Measurements from ENCODE around the gene FLYWCH1.
A peak's percentile ranks its signal among the peaks of the same experiment; 100 is the strongest.

The FLYWCH1 gene

GRCh38 chr16:2898831-2899563 lies 12.7 kb upstream of the FLYWCH1 start:
- no peak for DNase-seq (ENCODE audit: low spot score)

DNA sequence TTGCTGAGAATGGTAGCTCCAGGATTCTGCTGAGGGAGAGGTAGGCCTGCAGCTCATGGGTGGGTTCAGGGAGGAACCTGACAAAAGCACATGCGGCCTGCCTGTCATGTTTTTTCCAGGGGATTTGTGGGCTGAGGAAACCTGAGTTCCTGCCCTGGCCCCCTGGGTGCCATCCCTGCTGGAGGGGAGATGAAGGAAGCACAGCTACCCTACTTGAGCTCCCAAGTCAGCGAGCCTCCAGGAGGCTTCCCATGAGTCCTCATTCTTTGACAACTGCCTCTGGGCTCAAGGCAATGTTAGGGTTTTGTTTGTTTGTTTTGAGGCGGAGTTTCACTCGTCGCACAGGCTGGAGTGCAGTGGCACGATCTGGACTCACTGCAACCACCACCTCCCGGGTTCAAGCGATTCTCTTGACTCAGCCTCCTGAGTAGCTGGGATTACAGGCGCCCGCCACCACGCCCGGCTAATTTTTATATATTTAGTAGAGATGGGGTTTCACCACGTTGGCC lies 12.1 kb upstream of the FLYWCH1 start:
- no peak for DNase-seq (ENCODE audit: low spot score)

DNA sequence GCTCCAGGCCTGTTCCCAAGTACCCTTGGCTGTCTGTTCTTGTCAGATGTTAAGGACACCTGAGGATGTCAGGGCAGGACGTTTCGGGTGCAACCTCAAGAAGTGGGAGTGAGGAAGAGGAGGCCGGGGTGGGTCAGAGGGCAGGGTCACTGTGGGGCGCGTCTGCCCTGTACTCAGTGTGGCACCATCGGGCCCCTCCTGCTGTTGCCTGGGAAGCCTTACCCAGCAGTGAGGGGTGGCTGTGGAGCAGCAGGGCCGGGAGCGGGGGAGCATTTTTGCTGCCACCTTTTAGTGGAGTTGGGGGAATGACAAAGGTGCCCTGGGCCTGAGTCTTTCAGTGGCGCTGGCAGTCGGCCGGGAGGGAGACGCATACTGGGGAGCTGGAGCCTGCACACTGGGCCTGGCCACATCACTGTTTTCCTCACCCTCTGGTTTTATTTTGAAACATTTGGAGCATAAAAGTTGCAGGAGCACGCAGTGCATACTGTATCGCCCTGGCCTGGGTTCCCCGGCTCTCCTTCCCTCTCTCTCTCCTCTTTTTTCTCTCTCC lies 11.1 kb upstream of the FLYWCH1 start:
- no peak for DNase-seq (ENCODE audit: low spot score)

- no peak for DNase-seq (ENCODE audit: low spot score)
Measured at GRCh38 chr16:2902337-2903130, 9.2 kb upstream of the FLYWCH1 start.

GRCh38 chr16:2904100-2904921 lies 7.4 kb upstream of the FLYWCH1 start:
- peak; percentile 93 for DNase-seq (ENCODE audit: low spot score)

GRCh38 chr16:2904922-2905240 lies 6.8 kb upstream of the FLYWCH1 start:
- DNase-seq (ENCODE audit: low spot score) = no peak

- DNase-seq (ENCODE audit: low spot score) = peak; percentile 99
Measured at GRCh38 chr16:2905241-2905987, 6.3 kb upstream of the FLYWCH1 start.

DNA sequence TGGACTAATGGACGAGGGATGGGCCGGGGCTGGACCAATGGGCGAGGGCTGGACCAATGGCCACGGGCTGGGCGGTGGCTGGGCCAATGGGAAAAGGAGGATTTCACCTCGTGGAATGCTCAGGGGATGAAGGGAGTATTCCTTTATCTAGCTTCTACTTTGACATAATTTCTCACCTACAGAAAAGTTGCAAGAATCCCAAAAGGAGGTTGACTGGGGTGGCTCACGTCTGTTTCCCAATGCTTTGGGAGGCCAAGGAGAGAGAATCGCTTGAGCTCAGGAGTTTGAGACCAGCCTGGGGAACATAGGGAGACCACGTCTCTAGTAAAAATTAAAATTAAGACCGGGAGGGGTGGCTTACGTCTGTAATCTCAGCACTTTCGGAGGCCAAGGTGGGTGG lies 5.7 kb upstream of the FLYWCH1 start:
- DNase-seq (ENCODE audit: low spot score) = no peak

DNA sequence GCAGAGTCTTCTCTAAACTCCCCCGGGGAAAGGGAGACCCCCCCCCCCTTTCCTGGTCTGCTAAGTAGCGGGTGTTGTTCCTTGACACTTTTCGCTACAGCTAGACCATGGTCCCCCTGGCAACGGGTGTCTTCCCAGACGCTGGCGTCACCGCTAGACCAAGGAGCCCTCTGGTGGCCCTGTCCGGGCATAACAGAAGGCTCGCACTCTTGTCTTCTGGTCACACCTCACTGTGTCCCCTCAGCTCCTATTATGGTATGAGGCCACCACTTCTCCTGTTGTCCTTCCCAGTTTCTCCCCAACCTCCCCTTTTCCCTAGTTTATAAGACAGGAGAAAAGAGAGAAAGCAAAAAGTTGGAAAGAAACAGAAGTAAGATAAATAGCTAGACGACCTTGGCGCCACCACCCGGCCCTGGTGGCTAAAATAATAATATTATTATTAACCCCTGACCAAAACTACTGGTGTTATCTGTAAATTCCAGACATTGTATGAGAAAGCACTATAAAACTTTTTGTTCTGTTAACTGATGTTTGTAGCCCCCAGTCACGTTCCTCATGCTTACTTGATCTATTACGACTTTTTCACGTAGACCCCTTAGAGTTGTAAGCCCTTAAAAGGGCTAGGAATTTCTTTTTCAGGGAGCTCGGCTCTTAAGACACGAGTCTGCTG lies 4.5 kb upstream of the FLYWCH1 start:
- peak; percentile 75 for DNase-seq (ENCODE audit: low spot score)

DNA sequence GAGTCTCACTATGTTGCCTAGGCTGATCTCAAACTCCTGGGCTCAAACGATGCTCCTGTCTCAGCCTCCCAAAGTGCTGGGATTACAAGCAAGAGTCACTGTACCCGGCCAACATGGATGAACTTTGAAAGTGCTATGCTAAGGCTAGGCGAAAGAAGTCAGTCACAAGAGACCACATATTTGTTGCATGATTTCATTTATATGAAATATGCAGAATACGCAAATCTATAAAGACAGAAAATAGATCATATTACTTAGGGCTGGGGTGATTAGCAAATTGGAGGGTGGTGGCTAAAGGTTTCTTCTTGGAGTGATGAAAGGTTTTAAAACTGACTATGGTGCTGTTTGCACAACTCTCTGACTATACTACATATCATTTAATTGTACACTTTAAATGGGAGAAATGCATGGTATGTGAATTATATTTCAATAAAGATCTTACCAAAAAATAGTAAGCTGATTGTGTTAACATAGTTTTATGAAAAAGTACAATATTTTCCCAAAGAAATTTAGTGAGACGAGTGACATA lies 1.2 kb upstream of the FLYWCH1 start:
- DNase-seq (ENCODE audit: low spot score) = peak; percentile 58

GRCh38 chr16:2912330-2913199 lies 834 bp downstream of the FLYWCH1 start:
- DNase-seq (ENCODE audit: low spot score) = peak; percentile 70

- no peak for DNase-seq (ENCODE audit: low spot score)
Measured at GRCh38 chr16:2913603-2914002, 1.9 kb downstream of the FLYWCH1 start.

DNA sequence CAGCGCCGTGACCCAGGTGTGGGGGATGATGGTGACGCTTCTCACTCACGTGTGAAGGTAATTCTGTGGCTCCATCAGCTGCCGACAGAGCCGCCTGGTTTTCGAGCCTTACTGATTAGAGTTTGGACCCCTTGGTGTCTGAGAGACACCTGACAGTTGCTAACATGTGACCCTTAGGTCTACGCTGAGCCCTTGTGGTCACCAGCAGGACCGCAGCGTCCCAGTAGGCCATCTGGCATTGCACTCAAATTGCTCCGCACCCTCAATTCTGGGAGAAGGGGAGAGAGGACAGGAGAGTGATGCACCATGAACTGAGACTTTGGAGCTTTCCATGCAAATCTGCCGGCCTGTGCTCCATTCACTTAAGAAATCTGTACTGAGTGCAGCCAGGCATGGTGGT lies 2.5 kb downstream of the FLYWCH1 start:
- DNase-seq (ENCODE audit: low spot score) = no peak

- DNase-seq (ENCODE audit: low spot score) = no peak
Measured at GRCh38 chr16:2915196-2915929, 3.6 kb downstream of the FLYWCH1 start.

- DNase-seq (ENCODE audit: low spot score) = peak; percentile 65
Measured at GRCh38 chr16:2919511-2920255, 8.0 kb downstream of the FLYWCH1 start.

DNA sequence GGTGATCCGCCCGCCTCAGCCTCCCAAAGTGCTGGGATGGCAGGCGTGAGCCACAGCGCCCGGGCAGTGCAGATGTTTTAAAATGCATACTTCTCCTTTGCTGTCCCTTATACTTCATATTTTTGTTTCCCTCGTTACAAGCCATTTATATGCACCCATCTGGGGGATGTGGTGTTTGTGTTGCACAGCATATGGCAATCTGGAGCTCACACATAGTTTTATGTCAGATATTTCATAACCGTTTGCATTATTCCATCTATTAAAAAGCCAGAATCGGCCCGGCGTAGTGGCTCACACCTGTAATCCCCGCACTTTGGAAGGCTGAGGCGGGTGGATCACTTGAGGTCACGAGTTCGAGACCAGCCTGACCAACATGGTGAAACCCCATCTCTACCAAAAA lies 11.8 kb downstream of the FLYWCH1 start:
- DNase-seq (ENCODE audit: low spot score) = no peak

GRCh38 chr16:2924901-2925755 lies 13.4 kb downstream of the FLYWCH1 start:
- DNase-seq (ENCODE audit: low spot score) = no peak
